OCI-LY1 (cell line): ENCODE measurements around the gene IMMP2L.

Source experiments
- H2AFZ ChIP-seq: fragments of 200-600 bp; sonication (generic), shearing (Covaris generic); 2 replicates; pipeline ENCODE4 v1.6.0; 2014; ENCODE audit warnings: antibody characterized with exemption, mild to moderate bottlenecking, low read length
- H3F3A ChIP-seq: fragments of 200-600 bp; sonication (generic), shearing (Covaris generic); 2 replicates; pipeline ENCODE4 v1.6.0; 2014; ENCODE audit warnings: mild to moderate bottlenecking, antibody characterized with exemption, low read length, moderate library complexity; ENCODE audit not compliant: insufficient read depth
- H3K27ac ChIP-seq: fragments of 200-600 bp; sonication (generic); 2 replicates; pipeline ENCODE4 v1.5.1; 2014; ENCODE audit warnings: low read length, mixed run types, mild to moderate bottlenecking, low read depth; ENCODE audit not compliant: poor library complexity, severe bottlenecking
- H3K27me3 ChIP-seq: fragments of 200-600 bp; sonication (generic); 2 replicates; pipeline ENCODE4 v1.6.0; 2014; ENCODE audit warnings: antibody characterized with exemption, mild to moderate bottlenecking, low read length, moderate library complexity; ENCODE audit not compliant: insufficient read depth
- H3K36me3 ChIP-seq: fragments of 200-600 bp; sonication (generic); 2 replicates; pipeline ENCODE4 v1.6.1; 2014; ENCODE audit warnings: mild to moderate bottlenecking, antibody characterized with exemption, low read length, moderate library complexity, mixed read lengths; ENCODE audit not compliant: insufficient read depth
- H3K4me1 ChIP-seq: fragments of 200-600 bp; sonication (generic); 2 replicates; pipeline ENCODE4 v1.5.1; 2014; ENCODE audit warnings: mild to moderate bottlenecking, low read length, moderate library complexity; ENCODE audit not compliant: insufficient read depth, severe bottlenecking
- H3K4me2 ChIP-seq: fragments of 200-600 bp; sonication (generic), shearing (Covaris generic); 2 replicates; pipeline ENCODE4 v1.6.1; 2014; ENCODE audit warnings: low read length
- H3K4me3 ChIP-seq: fragments of 200-600 bp; sonication (generic); 2 replicates; pipeline ENCODE4 v1.5.1; 2014; ENCODE audit warnings: low read length, low read depth, mild to moderate bottlenecking, mixed read lengths; ENCODE audit not compliant: poor library complexity, severe bottlenecking
- H3K79me2 ChIP-seq: fragments of 200-600 bp; shearing (Covaris generic); 2 replicates; pipeline ENCODE4 v1.6.1; 2016; ENCODE audit warnings: mixed run types, low read length, mixed read lengths; ENCODE audit not compliant: insufficient read depth
- H3K9ac ChIP-seq: fragments of 200-600 bp; sonication (generic), shearing (Covaris generic); 2 replicates; pipeline ENCODE4 v1.6.1; 2014; ENCODE audit warnings: mild to moderate bottlenecking, low read length, mixed read lengths
- H3K9me2 ChIP-seq: fragments of 200-600 bp; sonication (generic), shearing (Covaris generic); 2 replicates; pipeline ENCODE4 v1.6.1; 2014; ENCODE audit warnings: low read depth, mild to moderate bottlenecking, low read length, mixed read lengths
- H3K9me3 ChIP-seq: fragments of 200-600 bp; shearing (Covaris generic); 2 replicates; pipeline ENCODE4 v1.6.1; 2014; ENCODE audit warnings: low read length, mixed read lengths
- H4K20me1 ChIP-seq: fragments of 200-600 bp; sonication (generic), shearing (Covaris generic); 2 replicates; pipeline ENCODE4 v1.6.0; 2016; ENCODE audit warnings: mild to moderate bottlenecking, low read length; ENCODE audit not compliant: insufficient read depth
- CTCF ChIP-seq: fragments of 200-600 bp; sonication (generic), shearing (Covaris generic); IDR thresholded peaks from 2 replicates; pipeline ENCODE4 v1.5.1; 2017; ENCODE audit warnings: mild to moderate bottlenecking, antibody characterized with exemption, low read length, moderate library complexity, mixed read lengths
- EZH2 ChIP-seq: fragments of 200-600 bp; sonication (generic), shearing (Covaris generic); IDR thresholded peaks from 2 replicates; pipeline ENCODE4 v1.8.0; 2017; ENCODE audit warnings: borderline replicate concordance, mixed run types, mild to moderate bottlenecking, antibody characterized with exemption, low read length, moderate library complexity, mixed read lengths

The IMMP2L gene

GRCh38 chr7:111242141-111242755 lies 320.0 kb downstream of the IMMP2L start:
- Histone ChIP-seq H2AFZ (no peak overlapping the region), H3K27ac (no peak overlapping the region), H3K9ac (no peak overlapping the region), H3K27me3 (no peaks in the 10 kb centered on the region), H3K9me2 (no peaks in the 10 kb centered on the region), H3K36me3 (no peaks in the 10 kb centered on the region), H3K4me1 (no peaks in the 10 kb centered on the region), H3K4me2 (no peak overlapping the region), H3F3A (no peaks in the 10 kb centered on the region), H3K79me2 (no peaks in the 10 kb centered on the region), H3K4me3 (no peak overlapping the region), H3K9me3 (no peaks in the 10 kb centered on the region), H4K20me1 (no peaks in the 10 kb centered on the region)
- TF ChIP-seq CTCF (no peak), EZH2 (no peak)

DNA sequence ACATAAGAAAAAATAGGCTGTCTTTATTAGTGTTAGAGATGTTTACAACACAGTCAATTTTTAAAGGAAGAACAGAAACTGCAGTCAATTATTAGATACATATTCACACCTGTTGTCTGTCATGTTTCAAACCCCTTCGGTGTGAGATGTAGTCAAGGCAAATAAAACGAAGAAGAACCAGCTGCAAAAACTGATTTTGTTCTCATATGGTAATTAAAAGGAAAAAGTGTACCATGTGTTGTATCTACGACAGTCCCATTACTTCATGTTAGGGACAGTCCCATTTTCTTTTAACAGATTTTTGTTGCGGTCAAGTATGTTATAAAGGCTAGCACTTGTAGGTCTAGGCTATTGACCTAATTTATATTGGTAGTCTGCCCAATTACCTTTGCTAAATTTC lies 321.9 kb downstream of the IMMP2L start:
- no peak for TF ChIP-seq EZH2
- TF ChIP-seq CTCF, result no peak
- no peaks in the 10 kb centered on the region for H3K36me3 ChIP-seq
- no peak overlapping the region for H3K4me2 ChIP-seq
- H2AFZ ChIP-seq, result no peak overlapping the region
- no peaks in the 10 kb centered on the region for H3K27me3 ChIP-seq
- H3K9me2 ChIP-seq, result no peaks in the 10 kb centered on the region
- H3K27ac ChIP-seq, result no peak overlapping the region
- H3K9ac ChIP-seq, result no peak overlapping the region
- H3K4me3 ChIP-seq, result no peak overlapping the region
- no peaks in the 10 kb centered on the region for H3K4me1 ChIP-seq
- H3K79me2 ChIP-seq, result no peaks in the 10 kb centered on the region
- H4K20me1 ChIP-seq, result no peaks in the 10 kb centered on the region
- H3K9me3 ChIP-seq, result no peaks in the 10 kb centered on the region
- no peaks in the 10 kb centered on the region for H3F3A ChIP-seq

DNA sequence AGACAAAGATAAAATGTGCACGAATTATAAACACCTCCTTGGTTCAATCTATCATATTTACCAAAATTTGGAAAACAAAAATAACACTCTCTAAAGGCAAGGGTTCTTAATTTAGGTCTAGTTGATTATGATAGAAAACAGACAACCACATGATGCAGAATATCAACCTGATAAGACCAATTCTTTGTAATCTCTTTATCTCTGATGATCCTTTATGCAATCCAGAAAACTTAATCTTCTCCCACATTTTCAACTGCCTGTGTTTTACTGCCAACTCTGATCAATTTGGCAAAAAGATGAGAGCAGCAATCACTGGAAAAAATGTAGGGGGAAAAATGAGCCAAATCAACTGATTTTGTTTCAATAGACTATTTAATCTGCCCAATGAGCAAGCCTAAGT lies 322.9 kb downstream of the IMMP2L start:
- TF ChIP-seq EZH2 (no peak), CTCF (no peak)
- no peaks in the 10 kb centered on the region for H3K36me3 ChIP-seq
- no peak overlapping the region for H3K9ac ChIP-seq
- H3K27ac ChIP-seq, result no peak overlapping the region
- no peaks in the 10 kb centered on the region for H3K79me2 ChIP-seq
- H3F3A ChIP-seq, result no peaks in the 10 kb centered on the region
- no peaks in the 10 kb centered on the region for H3K9me2 ChIP-seq
- no peaks in the 10 kb centered on the region for H4K20me1 ChIP-seq
- H3K4me3 ChIP-seq, result no peak overlapping the region
- H3K27me3 ChIP-seq, result no peaks in the 10 kb centered on the region
- no peaks in the 10 kb centered on the region for H3K4me1 ChIP-seq
- no peak overlapping the region for H2AFZ ChIP-seq
- H3K9me3 ChIP-seq, result no peaks in the 10 kb centered on the region
- H3K4me2 ChIP-seq, result no peak overlapping the region
